H1 (cell line): ENCODE data around the gene URB2. TPM values are rescaled to one million over a fixed set of nuclear protein-coding genes. Genes with fewer than 3 reads are reported as not detected.

Experiments
- CBX5 ChIP-seq: fragments of 300-800, 300-1000 bp; sonication (generic); IDR thresholded peaks from 2 replicates; pipeline ENCODE4 v1.7.1; 2016; ENCODE audit warnings: antibody characterized with exemption, low read length, low read depth
- CTBP2 ChIP-seq: IDR thresholded peaks from 2 replicates; pipeline ENCODE4 v1.7.0; 2011; ENCODE audit warnings: borderline replicate concordance, mild to moderate bottlenecking, moderate library complexity, mixed read lengths, low read length; ENCODE audit not compliant: insufficient read depth, insufficient read length
- FOSL1 ChIP-seq: IDR thresholded peaks from 2 replicates; pipeline ENCODE4 v1.6.1; 2011; ENCODE audit warnings: mild to moderate bottlenecking, low read depth, low read length, moderate library complexity; ENCODE audit not compliant: insufficient read depth
- GABPA ChIP-seq: IDR thresholded peaks from 2 replicates; pipeline ENCODE4 v1.6.1; 2011; ENCODE audit warnings: mild to moderate bottlenecking, low read length, moderate library complexity, borderline replicate concordance; ENCODE audit not compliant: insufficient read depth
- HDAC2 ChIP-seq, 2 experiments: fragments of 300-600 bp in 1 of 2; sonication (generic) in 1 of 2; IDR thresholded peaks; 2 replicates each; pipeline ENCODE4 v1.6.1; 2011 to 2012; ENCODE audit warnings: low read depth in 2 of 2, low read length in 2 of 2, mild to moderate bottlenecking in 2 of 2, moderate library complexity in 2 of 2, borderline replicate concordance in 1 of 2, inconsistent platforms in 1 of 2
- JUND ChIP-seq: IDR thresholded peaks from 2 replicates; pipeline ENCODE4 v1.6.1; 2011; ENCODE audit warnings: mild to moderate bottlenecking, improper control_type of control experiment, low read length
- NRF1 ChIP-seq: IDR thresholded peaks from 2 replicates; pipeline ENCODE4 v1.6.1; 2011; ENCODE audit warnings: mild to moderate bottlenecking, low read depth, low read length, improper control_type of control experiment
- POU5F1 ChIP-seq: IDR thresholded peaks from 2 replicates; pipeline ENCODE4 v1.6.1; 2011; ENCODE audit warnings: low read depth, mild to moderate bottlenecking, low read length, moderate library complexity
- RAD21 ChIP-seq, 2 experiments: IDR thresholded peaks in 1 of 2; conservative IDR thresholded peaks in 1 of 2; 2 replicates each; pipeline ENCODE4 v1.6.1; 2011; ENCODE audit warnings: low read depth in 2 of 2, low read length in 2 of 2, improper control_type of control experiment in 1 of 2, inconsistent platforms in 1 of 2, mild to moderate bottlenecking in 1 of 2, moderate library complexity in 1 of 2
- SIN3A ChIP-seq, 2 experiments: IDR thresholded peaks in 1 of 2; conservative IDR thresholded peaks in 1 of 2; 2 replicates each; pipeline ENCODE4 v1.6.1; 2011 to 2012; ENCODE audit warnings: low read length in 2 of 2, improper control_type of control experiment in 1 of 2, low read depth in 1 of 2, mild to moderate bottlenecking in 1 of 2
- SRF ChIP-seq: IDR thresholded peaks from 2 replicates; pipeline ENCODE4 v1.6.1; 2011; ENCODE audit warnings: mild to moderate bottlenecking, low read depth, low read length, moderate library complexity
- TAF7 ChIP-seq: optimal IDR thresholded peaks from 2 replicates; pipeline ENCODE3; 2011; ENCODE audit warnings: low read depth, mild to moderate bottlenecking, inconsistent platforms, low read length, moderate library complexity, borderline replicate concordance
- polyA plus RNA-seq, 7 experiments: library from polyadenylated mRNA; depleted of rRNA in 3 of 7; stranded (reverse) in 5 of 7; unstranded in 2 of 7; fragments of >200 nt in 5 of 7; fragments of 200-250 nt in 2 of 7; gene quantifications; 1 replicate in 5 of 7; 2 replicates in 1 of 7; 4 replicates in 1 of 7; pipeline versions ENCODE4 v1.2.1 to v1.2.3, GENCODE V29; 2011 to 2013; ENCODE audit warnings: missing spikeins in 2 of 7, mixed read lengths in 2 of 7
- total RNA-seq: library from RNA; stranded (reverse); fragmentation: NEBNext Ultra II Directional; extraction: Animal tissue kit (Norgen Biotek cat#: 25700); gene quantifications from 2 replicates; pipeline ENCODE4 v1.2.1, GENCODE V29; 2021
- TF ChIP-seq, protein P1 (sequence below): IDR thresholded peaks from 2 replicates; pipeline ENCODE4 v1.6.1; 2012; ENCODE audit warnings: low read length, inconsistent platforms
- TF ChIP-seq, protein P2 (sequence below): IDR thresholded peaks from 2 replicates; pipeline ENCODE4 v1.6.1; 2012; ENCODE audit warnings: inconsistent platforms
- TF ChIP-seq, protein P3 (sequence below): IDR thresholded peaks from 2 replicates; pipeline ENCODE4 v1.6.1; 2012; ENCODE audit warnings: inconsistent platforms
- TF ChIP-seq, protein P4 (sequence below), 3 experiments: IDR thresholded peaks; 1 replicate in 2 of 3; 2 replicates in 1 of 3; pipeline versions ENCODE4 v1.5.1 to v1.6.1; 2011; ENCODE audit warnings: low read length in 3 of 3, mild to moderate bottlenecking in 3 of 3, inconsistent platforms in 2 of 3, low read depth in 1 of 3, moderate library complexity in 1 of 3; ENCODE audit not compliant: insufficient read depth in 1 of 3; ENCODE audit errors: control extremely low read depth in 1 of 3

The URB2 gene
- total and polyA plus RNA-seq, 2 of the 8 experiments (the other 6 are each of a cell fraction or from before 2014, with no cell fraction given): 13.7 to 33.0 TPM

DNA sequence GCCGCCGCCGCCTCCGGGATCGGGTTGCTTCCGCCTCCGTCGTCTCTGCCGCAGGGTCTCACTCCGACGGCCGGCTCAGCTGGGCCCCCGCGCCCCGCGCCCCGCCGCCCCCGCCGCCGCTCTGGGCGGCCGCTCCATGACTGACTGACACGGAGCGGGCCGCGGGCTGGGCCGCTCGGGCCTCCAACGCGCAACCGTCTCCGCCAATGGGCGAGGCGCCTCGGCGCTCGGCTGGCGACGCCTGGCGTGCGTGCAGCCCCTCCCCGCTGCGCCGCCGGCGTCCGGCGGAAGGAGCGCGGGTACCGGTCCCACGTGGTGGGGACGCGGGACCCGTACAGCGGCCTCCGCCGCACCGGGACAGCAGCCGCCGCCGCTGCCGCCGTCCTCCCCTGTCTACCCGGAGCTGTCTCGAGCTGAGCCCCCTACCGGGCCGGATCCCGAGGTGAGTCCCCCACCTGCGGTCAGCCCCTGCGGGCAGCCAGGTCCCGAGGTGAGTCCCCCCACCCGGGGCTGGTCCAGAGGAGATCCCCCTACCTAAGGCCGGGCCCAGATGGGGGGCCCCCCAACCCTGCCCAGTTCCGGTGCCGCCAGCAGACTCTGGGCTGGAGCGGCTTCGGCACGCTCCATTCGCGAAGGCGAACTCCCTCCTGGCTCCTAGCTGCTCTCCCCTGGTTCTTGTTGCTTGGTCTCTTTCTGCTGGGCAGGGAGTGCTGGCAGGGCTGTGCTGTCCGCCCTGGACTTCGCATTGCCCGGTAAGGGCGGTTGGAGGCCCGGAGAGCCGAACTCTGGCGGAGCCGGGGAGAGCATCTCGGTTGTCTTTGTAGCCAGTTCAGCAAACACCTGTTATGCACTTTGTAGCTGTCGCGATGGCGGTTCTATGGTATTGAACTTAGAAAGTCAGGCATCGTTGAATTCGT, at the start of gene URB2, which contains the start of gene TAF5L (continued):
- TF ChIP-seq, protein P1, sequence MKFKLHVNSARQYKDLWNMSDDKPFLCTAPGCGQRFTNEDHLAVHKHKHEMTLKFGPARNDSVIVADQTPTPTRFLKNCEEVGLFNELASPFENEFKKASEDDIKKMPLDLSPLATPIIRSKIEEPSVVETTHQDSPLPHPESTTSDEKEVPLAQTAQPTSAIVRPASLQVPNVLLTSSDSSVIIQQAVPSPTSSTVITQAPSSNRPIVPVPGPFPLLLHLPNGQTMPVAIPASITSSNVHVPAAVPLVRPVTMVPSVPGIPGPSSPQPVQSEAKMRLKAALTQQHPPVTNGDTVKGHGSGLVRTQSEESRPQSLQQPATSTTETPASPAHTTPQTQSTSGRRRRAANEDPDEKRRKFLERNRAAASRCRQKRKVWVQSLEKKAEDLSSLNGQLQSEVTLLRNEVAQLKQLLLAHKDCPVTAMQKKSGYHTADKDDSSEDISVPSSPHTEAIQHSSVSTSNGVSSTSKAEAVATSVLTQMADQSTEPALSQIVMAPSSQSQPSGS: no peak
- no peak for TF ChIP-seq GABPA
- TF ChIP-seq SRF: peak; percentile 85
- no peak for TF ChIP-seq POU5F1
- TF ChIP-seq, protein P2, sequence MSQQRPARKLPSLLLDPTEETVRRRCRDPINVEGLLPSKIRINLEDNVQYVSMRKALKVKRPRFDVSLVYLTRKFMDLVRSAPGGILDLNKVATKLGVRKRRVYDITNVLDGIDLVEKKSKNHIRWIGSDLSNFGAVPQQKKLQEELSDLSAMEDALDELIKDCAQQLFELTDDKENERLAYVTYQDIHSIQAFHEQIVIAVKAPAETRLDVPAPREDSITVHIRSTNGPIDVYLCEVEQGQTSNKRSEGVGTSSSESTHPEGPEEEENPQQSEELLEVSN: peak; percentile 74
- TF ChIP-seq JUND: no peak
- no peak for TF ChIP-seq FOSL1
- TF ChIP-seq SIN3A (conservative IDR thresholded peaks at IDR 0.05 in 1 of 2, IDR thresholded peaks at IDR 0.05 in 1 of 2; ENCODE audit: low read depth in 1 of 2, low read length in 2 of 2): peak; percentile 87 to 92; a peak in 2 of 4 replicates
- no peak for TF ChIP-seq CTBP2
- peak; percentile 45 to 94; a peak in 2 of 4 replicates for TF ChIP-seq HDAC2 (IDR thresholded peaks at IDR 0.05; ENCODE audit: borderline replicate concordance in 1 of 2, low read depth in 2 of 2, low read length in 2 of 2)
- TF ChIP-seq, protein P3, sequence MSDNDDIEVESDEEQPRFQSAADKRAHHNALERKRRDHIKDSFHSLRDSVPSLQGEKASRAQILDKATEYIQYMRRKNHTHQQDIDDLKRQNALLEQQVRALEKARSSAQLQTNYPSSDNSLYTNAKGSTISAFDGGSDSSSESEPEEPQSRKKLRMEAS: peak; percentile 95
- TF ChIP-seq, protein P4, sequence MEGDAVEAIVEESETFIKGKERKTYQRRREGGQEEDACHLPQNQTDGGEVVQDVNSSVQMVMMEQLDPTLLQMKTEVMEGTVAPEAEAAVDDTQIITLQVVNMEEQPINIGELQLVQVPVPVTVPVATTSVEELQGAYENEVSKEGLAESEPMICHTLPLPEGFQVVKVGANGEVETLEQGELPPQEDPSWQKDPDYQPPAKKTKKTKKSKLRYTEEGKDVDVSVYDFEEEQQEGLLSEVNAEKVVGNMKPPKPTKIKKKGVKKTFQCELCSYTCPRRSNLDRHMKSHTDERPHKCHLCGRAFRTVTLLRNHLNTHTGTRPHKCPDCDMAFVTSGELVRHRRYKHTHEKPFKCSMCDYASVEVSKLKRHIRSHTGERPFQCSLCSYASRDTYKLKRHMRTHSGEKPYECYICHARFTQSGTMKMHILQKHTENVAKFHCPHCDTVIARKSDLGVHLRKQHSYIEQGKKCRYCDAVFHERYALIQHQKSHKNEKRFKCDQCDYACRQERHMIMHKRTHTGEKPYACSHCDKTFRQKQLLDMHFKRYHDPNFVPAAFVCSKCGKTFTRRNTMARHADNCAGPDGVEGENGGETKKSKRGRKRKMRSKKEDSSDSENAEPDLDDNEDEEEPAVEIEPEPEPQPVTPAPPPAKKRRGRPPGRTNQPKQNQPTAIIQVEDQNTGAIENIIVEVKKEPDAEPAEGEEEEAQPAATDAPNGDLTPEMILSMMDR (IDR thresholded peaks at IDR 0.05; ENCODE audit: control extremely low read depth in 1 of 3, insufficient read depth in 1 of 3, low read depth in 1 of 3, low read length in 3 of 3): no peak
- no peak; a peak in 1 of 4 replicates for TF ChIP-seq RAD21 (IDR thresholded peaks at IDR 0.05 in 1 of 2, conservative IDR thresholded peaks at IDR 0.05 in 1 of 2; ENCODE audit: low read depth in 2 of 2, low read length in 2 of 2)
- TF ChIP-seq TAF7: peak; percentile 47
- no peak for TF ChIP-seq CBX5
- no peak for TF ChIP-seq NRF1
